ENCODE data around the gene HSD17B11. TPM values are rescaled to one million over a fixed set of nuclear protein-coding genes. Genes with fewer than 3 reads are reported as not detected.

HSD17B11 gene
- total and polyA plus RNA-seq, 2 donors (not counting 1 experiment from before 2014, with no cell fraction given) = 60.5 to 64.1 TPM

DNA sequence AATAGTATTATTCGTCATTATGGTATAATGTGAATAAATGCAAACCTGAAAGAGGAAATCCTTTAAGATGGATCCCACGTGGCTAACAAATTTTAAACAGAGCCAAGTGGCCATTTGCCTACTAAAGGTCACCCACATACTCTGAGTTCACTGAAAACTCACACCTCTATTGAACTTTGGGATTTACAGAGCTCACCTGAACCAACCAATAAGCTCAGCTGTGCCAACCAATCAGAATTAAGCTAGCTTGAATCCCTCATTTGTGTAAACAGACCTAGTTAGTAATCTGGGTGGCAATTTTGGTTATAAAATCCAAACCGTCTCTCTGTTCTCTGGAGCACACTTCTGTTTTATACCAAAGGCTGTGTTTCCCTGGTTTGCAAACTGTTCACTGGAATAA lies 26.0 kb upstream of the HSD17B11 start:
- no peak overlapping the region for H3K27ac ChIP-seq (ENCODE audit: insufficient read depth, low read length)
- H4K20me1 ChIP-seq (ENCODE audit: control insufficient read depth, extremely low read depth, insufficient read depth, low read length) = no peaks in the 10 kb centered on the region
- H3K4me2 ChIP-seq (ENCODE audit: extremely low read depth, insufficient read depth, low read length) = no peak overlapping the region
- H2AFZ ChIP-seq (ENCODE audit: low read length) = no peak overlapping the region
- H3K4me1 ChIP-seq (ENCODE audit: control insufficient read depth, extremely low read depth, insufficient read depth, low read length) = no peaks in the 10 kb centered on the region
- TF ChIP-seq EZH2 (IDR thresholded peaks at IDR 0.05; ENCODE audit: low read length, missing control alignments) (no peak), CTCF (conservative IDR thresholded peaks at IDR 0.05 in 1 of 2, IDR thresholded peaks at IDR 0.05 in 1 of 2; ENCODE audit: low read depth in 1 of 2, low read length in 2 of 2) (no peak)
- H3K27me3 ChIP-seq (ENCODE audit: control insufficient read depth, insufficient read depth, low read length) = no peaks in the 10 kb centered on the region
- no peak overlapping the region for H3K4me3 ChIP-seq (replicated peaks in 1 of 4; ENCODE audit: control extremely low read depth in 1 of 4, insufficient read depth in 1 of 4, low read depth in 3 of 4, low read length in 4 of 4)
- no peak for DNase-seq (ENCODE audit: low read depth in 2 of 2)
- H3K9ac ChIP-seq (ENCODE audit: insufficient read depth, low read length) = no peak overlapping the region
- no peaks in the 10 kb centered on the region for H3K79me2 ChIP-seq (ENCODE audit: control insufficient read depth, insufficient read depth, low read length)
- no peaks in the 10 kb centered on the region for H3K36me3 ChIP-seq (ENCODE audit: control insufficient read depth, insufficient read depth, low read length)
- H3K9me3 ChIP-seq (ENCODE audit: control insufficient read depth, insufficient read depth, low read depth, low read length) = no peaks in the 10 kb centered on the region

DNA sequence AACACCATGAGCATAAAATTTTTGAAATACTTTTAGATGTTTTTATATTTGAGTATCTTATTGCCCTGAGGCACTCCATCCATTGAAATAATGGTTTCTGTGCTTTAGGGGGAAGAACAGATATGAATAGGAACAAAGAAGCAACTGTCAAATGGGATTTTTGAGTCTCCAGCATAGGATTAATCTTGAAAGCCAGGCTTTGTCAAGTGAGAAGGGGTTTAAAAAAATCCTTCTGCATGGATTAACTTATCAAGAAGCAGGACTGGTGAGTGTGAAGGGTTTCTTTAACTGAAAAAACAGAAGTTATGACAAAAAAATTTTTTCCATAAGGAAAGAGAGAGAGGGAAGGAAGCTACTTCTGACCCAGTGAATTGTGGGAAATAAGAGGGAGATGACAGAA lies 23.8 kb upstream of the HSD17B11 start:
- no peak overlapping the region for H3K4me2 ChIP-seq (ENCODE audit: extremely low read depth, insufficient read depth, low read length)
- no peak overlapping the region for H3K9ac ChIP-seq (ENCODE audit: insufficient read depth, low read length)
- no peak for TF ChIP-seq CTCF (conservative IDR thresholded peaks at IDR 0.05 in 1 of 2, IDR thresholded peaks at IDR 0.05 in 1 of 2; ENCODE audit: low read depth in 1 of 2, low read length in 2 of 2)
- TF ChIP-seq EZH2 (IDR thresholded peaks at IDR 0.05; ENCODE audit: low read length, missing control alignments) = no peak
- H3K4me1 ChIP-seq (ENCODE audit: control insufficient read depth, extremely low read depth, insufficient read depth, low read length) = no peaks in the 10 kb centered on the region
- no peaks in the 10 kb centered on the region for H3K79me2 ChIP-seq (ENCODE audit: control insufficient read depth, insufficient read depth, low read length)
- H3K27ac ChIP-seq (ENCODE audit: insufficient read depth, low read length) = no peak overlapping the region
- no peaks in the 10 kb centered on the region for H3K9me3 ChIP-seq (ENCODE audit: control insufficient read depth, insufficient read depth, low read depth, low read length)
- H4K20me1 ChIP-seq (ENCODE audit: control insufficient read depth, extremely low read depth, insufficient read depth, low read length) = no peaks in the 10 kb centered on the region
- H3K27me3 ChIP-seq (ENCODE audit: control insufficient read depth, insufficient read depth, low read length) = no peaks in the 10 kb centered on the region
- no peak for DNase-seq (ENCODE audit: low read depth in 2 of 2)
- no peaks in the 10 kb centered on the region for H3K36me3 ChIP-seq (ENCODE audit: control insufficient read depth, insufficient read depth, low read length)
- no peak overlapping the region for H3K4me3 ChIP-seq (replicated peaks in 1 of 4; ENCODE audit: control extremely low read depth in 1 of 4, insufficient read depth in 1 of 4, low read depth in 3 of 4, low read length in 4 of 4)
- H2AFZ ChIP-seq (ENCODE audit: low read length) = no peak overlapping the region

GRCh38 chr4:87410679-87411078 lies 19.7 kb upstream of the HSD17B11 start:
- TF ChIP-seq EZH2 (IDR thresholded peaks at IDR 0.05; ENCODE audit: low read length, missing control alignments) = no peak
- no peak for TF ChIP-seq CTCF (conservative IDR thresholded peaks at IDR 0.05 in 1 of 2, IDR thresholded peaks at IDR 0.05 in 1 of 2; ENCODE audit: low read depth in 1 of 2, low read length in 2 of 2)
- Histone ChIP-seq H4K20me1 (ENCODE audit: control insufficient read depth, extremely low read depth, insufficient read depth, low read length) (no peaks in the 10 kb centered on the region), H3K9ac (ENCODE audit: insufficient read depth, low read length) (no peak overlapping the region), H3K4me3 (replicated peaks in 1 of 4; ENCODE audit: control extremely low read depth in 1 of 4, insufficient read depth in 1 of 4, low read depth in 3 of 4, low read length in 4 of 4) (no peak overlapping the region), H3K27me3 (ENCODE audit: control insufficient read depth, insufficient read depth, low read length) (no peaks in the 10 kb centered on the region), H3K4me1 (ENCODE audit: control insufficient read depth, extremely low read depth, insufficient read depth, low read length) (no peaks in the 10 kb centered on the region), H3K27ac (ENCODE audit: insufficient read depth, low read length) (no peak overlapping the region), H3K36me3 (ENCODE audit: control insufficient read depth, insufficient read depth, low read length) (no peaks in the 10 kb centered on the region), H3K9me3 (ENCODE audit: control insufficient read depth, insufficient read depth, low read depth, low read length) (no peaks in the 10 kb centered on the region), H2AFZ (ENCODE audit: low read length) (no peak overlapping the region), H3K4me2 (ENCODE audit: extremely low read depth, insufficient read depth, low read length) (no peak overlapping the region), H3K79me2 (ENCODE audit: control insufficient read depth, insufficient read depth, low read length) (no peaks in the 10 kb centered on the region)
- DNase-seq (ENCODE audit: low read depth in 2 of 2) = peak in 1 of 2 donors; percentile 40

Data from fibroblast of lung (primary cell).